GM21526 (cell line): ENCODE data around the gene AICDA.
"Not testable (repeated sequence)": the region's sequence is repeated elsewhere in the genome, so short reads cannot be mapped to it uniquely, and the experiment has no call there.

ENCODE experiments used
- ATAC-seq: cut with Tn5 transposase; IDR thresholded peaks from one replicate; pipeline ENCODE4 v1.9.1; 2021; ENCODE audit warnings: moderate library complexity; ENCODE audit not compliant: unreplicated experiment, low FRiP score

The AICDA gene

DNA sequence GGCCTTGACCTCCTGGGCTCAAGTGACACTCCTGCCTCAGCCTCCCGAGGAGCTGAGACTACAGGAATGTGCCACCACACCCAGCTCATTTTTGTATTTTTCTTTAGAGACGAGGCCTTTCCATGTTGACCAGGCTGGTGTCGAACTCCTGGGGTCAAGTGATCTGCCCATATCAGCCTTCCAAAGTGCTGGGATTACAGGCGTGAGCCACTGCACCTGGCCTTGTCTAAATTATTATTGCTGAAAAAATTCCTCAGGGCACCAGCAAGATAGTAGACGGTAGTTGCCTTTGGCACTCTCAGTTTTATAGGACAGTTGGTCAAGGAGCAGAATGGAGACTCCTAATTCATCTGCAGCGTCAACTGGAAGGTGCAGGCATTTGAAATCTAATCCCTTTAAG is 2.5 kb upstream of the AICDA start:
- no peak for ATAC-seq

- ATAC-seq, result not testable (repeated sequence)
Observed at GRCh38 chr12:8613881-8614280, 1.2 kb upstream of the AICDA start.

- no peak for ATAC-seq
Observed at GRCh38 chr12:8609061-8609570, 3.5 kb downstream of the AICDA start.

DNA sequence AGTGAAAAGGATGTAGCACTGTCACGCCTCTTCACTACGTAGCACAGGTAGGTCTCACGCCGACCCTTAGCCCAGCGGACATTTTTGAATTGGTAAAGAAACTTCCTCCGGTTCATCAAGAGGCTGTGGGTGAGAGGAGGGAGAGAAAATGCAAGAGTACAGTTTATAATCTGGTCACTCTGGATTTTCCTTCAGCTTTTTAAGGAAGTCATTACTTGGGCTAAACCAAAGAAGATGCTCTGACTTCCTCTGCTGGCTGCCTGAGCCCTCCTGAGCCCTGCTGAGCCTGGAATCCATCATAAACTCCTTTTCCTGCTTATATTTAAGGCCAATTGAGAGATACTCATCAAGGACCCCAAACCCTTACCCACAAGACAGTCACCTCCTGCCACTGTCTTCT is 5.8 kb downstream of the AICDA start:
- no peak for ATAC-seq

- ATAC-seq, result no peak
Observed at GRCh38 chr12:8605057-8605456, 7.6 kb downstream of the AICDA start.

- ATAC-seq, result no peak
Observed at GRCh38 chr12:8603856-8604255, 8.8 kb downstream of the AICDA start.

GRCh38 chr12:8603286-8603685 is 9.4 kb downstream of the AICDA start:
- ATAC-seq, result no peak

DNA sequence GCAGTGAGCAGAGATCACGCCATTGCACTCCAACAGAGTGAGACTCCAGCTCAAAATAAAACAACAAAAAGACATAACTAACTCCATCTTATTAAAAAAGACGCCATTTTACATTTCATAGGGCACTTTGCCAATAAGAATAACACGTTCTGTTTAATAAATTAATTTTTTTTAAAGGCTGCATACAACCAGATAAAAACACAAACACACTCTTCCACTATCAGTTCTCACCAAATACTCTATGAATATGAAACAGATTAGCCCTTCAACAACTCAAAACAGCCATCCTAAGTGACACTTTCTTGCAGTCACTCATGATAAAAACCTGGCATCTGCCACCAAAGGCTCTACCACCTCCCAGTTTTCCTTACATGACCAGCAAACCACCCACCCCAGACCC is 16.1 kb downstream of the AICDA start:
- ATAC-seq, result no peak

GRCh38 chr12:8594072-8594471 is 18.6 kb downstream of the AICDA start:
- ATAC-seq, result no peak

DNA sequence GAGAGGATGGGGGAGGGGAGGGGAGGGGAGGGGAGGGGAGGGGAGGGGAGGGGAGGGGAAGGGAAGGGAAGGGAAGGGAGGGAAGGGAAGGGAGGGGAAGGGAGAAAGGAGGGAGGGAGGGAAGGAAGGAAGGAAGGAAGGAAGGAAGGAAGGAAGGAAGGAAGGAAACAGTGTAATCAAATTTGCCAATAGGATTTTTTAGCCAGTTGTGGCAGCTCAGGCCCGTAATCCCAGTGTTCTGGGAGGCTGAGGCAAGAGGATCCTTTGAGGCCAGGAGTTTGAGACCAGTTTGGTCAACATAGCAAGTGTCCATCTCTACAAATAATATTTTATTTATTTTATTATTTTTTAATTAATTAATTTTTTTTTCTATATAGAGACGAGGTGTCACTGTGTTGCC is 19.4 kb downstream of the AICDA start:
- ATAC-seq, result no peak

- peak; percentile 85 for ATAC-seq
Observed at GRCh38 chr12:8590842-8591545, 21.7 kb downstream of the AICDA start.

DNA sequence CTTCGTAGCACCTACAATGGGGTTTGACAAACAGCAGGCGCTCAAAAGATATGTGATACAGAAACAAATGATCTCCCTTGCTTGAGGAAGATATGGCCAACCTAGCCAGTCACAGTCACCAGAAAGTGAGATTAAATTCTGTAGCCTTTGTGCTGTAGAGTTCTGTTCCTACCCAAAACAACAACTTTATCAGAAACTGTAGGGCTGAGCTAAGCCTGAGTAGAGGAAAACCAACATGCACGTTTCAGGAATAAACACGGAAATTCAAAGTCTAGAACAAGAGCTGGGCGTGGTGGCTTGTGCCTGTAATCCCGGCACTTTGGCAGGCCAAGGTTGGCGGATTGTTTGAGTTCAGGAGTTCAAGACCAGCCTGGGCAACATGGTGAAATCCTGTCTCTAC is 23.0 kb downstream of the AICDA start:
- no peak for ATAC-seq

GRCh38 chr12:8584478-8584877 is 28.2 kb downstream of the AICDA start:
- not testable (repeated sequence) for ATAC-seq

DNA sequence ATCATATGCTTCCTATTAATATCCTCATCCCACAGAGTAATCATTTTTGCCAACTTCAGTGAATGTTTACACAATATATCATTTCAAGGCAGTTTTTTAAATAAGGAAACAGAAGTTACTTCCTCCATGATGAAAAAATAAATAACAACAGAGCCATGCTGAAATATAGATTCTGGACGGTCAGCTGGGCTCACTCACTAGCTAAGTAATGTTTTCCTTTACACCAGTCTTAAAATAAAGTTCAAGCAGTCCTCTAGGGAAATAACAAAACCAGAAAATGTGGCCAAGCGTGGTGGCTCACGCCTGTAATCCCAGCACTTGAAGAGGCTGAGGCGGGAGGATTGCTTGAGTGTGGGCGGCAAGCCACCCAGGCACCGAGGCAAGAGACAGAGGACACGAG is 28.7 kb downstream of the AICDA start:
- no peak for ATAC-seq

GRCh38 chr12:8581098-8581784 is 31.4 kb downstream of the AICDA start:
- ATAC-seq, result no peak

DNA sequence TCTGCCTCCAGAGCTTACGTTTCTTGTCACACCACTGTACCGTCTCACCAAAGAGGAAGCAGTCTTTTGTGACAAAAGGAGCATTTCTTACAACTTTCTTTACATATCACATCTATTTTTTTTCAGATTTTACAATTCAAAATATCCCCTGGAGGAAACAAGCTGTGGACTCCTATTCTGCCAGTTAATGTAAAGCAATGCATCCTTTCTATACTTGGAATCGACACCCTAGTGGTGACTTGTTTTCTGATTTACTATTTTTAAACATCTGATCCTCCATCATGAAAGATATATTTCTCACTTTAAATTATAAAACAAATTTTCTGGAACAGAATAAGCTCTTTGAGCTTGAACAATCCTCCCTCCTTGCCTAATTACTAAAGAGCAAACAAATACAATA is 34.8 kb downstream of the AICDA start:
- ATAC-seq, result no peak

DNA sequence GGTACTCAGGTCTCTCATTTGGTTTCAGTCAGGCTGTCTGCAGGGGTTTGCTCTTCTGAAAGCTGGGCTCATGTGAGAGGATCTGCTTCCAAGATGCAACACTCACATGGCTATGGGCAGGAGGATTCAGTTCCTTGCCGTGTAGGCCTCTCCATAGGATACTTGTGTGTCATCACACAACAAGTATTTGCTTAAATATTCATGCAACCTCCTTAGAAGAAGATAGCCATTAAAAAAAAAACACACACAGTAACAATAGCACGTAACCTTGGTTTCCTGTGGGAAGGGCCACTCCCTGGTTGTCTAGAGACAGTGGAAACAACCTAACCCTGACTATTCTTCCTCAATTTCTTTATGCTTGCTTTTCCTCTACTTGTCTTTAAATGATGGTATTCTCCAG is 40.2 kb downstream of the AICDA start:
- no peak for ATAC-seq

DNA sequence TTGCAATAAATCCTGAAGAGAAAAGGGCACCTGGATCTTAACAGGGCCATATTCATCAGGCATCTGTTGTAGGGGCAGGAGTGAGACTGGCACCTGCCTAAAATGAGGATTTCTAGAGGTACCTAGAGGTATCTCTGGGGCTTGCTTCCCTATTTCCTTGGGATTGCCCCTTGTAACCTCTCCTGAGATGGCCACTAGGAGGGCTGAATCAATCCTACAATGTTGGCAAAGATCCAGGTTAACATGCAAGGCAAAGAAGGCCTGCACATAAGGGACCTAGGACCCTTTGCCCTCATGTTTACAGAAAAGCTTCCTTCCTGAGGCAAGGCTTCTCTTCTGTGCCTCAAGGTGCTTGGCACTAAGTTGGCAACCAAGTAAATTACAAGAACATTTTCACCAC is 46.1 kb downstream of the AICDA start:
- no peak for ATAC-seq

- not testable (repeated sequence) for ATAC-seq
Observed at GRCh38 chr12:8566052-8566451, 46.6 kb downstream of the AICDA start.

DNA sequence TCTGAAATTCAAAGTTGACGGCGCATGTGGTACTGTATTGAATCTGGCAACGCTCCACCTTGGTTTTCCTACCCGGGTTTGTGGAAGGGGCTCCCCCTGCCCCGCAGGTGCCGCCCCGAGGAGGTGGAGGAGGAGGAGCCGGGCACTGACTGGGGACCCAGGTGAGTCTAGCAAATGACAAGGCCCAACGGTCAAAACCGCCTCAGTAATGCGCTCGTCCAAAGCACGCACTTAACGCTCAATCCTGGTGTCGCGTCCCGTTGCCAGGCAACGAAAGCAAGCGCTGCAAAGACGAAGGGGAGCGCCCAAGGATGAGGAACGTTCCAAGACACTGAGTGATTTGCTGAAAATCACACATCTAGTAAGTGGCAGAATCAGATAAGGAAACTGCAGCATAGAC is 48.0 kb downstream of the AICDA start:
- ATAC-seq, result no peak

DNA sequence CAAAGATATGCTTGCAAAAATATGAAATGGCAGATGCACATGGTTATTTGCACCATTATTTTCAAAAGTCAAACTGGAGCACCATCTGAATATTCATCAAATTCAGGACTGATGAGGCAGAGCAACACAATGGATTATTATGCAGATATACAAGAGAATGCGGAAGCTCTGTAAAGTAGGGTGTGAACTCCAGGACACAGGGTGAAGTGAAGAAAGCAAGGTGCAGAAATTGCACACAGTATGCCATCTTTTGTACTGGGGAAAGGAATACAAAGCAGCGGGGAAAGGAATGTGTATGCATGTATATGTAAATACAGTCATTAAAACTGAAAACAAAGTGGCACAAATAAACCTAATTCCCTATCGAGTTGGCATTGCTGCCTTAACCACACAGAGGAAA is 49.3 kb downstream of the AICDA start:
- ATAC-seq, result no peak

- ATAC-seq, result no peak
Observed at GRCh38 chr12:8562310-8562709, 50.3 kb downstream of the AICDA start.
